Neutrophil (primary cell): ENCODE results near the gene NECAP2.

Experiments used
- H3K27ac ChIP-seq: fragments of 200-600 bp; sonication (generic); 2 replicates; pipeline ENCODE4 v1.5.1; 2016; ENCODE audit warnings: mild to moderate bottlenecking, moderate library complexity
- H3K27me3 ChIP-seq: fragments of 200-600 bp; sonication (generic); 2 replicates; pipeline ENCODE4 v1.6.0; 2016; ENCODE audit warnings: mild to moderate bottlenecking
- H3K36me3 ChIP-seq: fragments of 200-600 bp; sonication (generic); 2 replicates; pipeline ENCODE4 v1.5.1; 2017
- H3K4me1 ChIP-seq, 2 experiments: fragments of 200-600 bp in 1 of 2; sonication (generic) in 1 of 2; 1 replicate in 1 of 2; 2 replicates in 1 of 2; pipeline versions ENCODE4 v1.5.1 to v1.6.1; 2013 to 2016; ENCODE audit warnings: low read depth in 1 of 2, low read length in 1 of 2, mild to moderate bottlenecking in 1 of 2, moderate library complexity in 1 of 2; ENCODE audit not compliant: control insufficient read depth in 1 of 2, insufficient read depth in 1 of 2
- H3K4me3 ChIP-seq, 2 experiments: fragments of 200-600 bp in 1 of 2; sonication (generic) in 1 of 2; 1 replicate in 1 of 2; 2 replicates in 1 of 2; pipeline ENCODE4 v1.5.1; 2013 to 2016; ENCODE audit warnings: low read depth in 1 of 2, low read length in 1 of 2, mild to moderate bottlenecking in 1 of 2, moderate library complexity in 1 of 2
- H3K9me3 ChIP-seq: fragments of 200-600 bp; sonication (generic); 2 replicates; pipeline ENCODE4 v1.5.1; 2016
- TF ChIP-seq, protein P1 (sequence below): fragments of 200-600 bp; sonication (generic); IDR thresholded peaks from 2 replicates; pipeline ENCODE4 v1.5.1; 2016; ENCODE audit warnings: antibody characterized with exemption

The NECAP2 gene

DNA sequence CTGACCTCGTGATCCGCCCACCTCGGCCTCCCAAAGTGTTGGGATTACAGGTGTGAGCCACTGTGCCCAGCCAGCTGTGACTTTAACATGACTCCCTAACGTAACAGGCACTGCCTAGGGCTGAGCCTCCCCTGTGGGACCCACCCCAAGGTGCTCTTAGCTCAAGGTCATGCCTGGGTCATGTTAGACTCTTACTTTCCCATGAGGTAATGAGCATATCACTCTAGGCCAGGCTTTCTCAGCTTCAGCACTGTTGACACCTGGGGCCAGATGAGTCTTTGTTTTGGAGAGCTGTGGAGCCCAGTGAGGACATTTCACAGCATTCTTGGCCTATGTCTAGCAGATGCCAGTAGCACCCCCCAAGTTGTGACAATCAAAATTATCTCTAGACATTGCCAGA is 4.5 kb downstream of the NECAP2 start:
- Histone ChIP-seq H3K36me3 (peaks cover 71% of the 10 kb centered on the region), H3K27me3 (no peaks in the 10 kb centered on the region), H3K4me3 (no peak overlapping the region), H3K9me3 (no peaks in the 10 kb centered on the region), H3K4me1 (peaks cover 12 to 17% of the 10 kb centered on the region in 2 experiments), H3K27ac (no peak overlapping the region)
- TF ChIP-seq, protein P1, sequence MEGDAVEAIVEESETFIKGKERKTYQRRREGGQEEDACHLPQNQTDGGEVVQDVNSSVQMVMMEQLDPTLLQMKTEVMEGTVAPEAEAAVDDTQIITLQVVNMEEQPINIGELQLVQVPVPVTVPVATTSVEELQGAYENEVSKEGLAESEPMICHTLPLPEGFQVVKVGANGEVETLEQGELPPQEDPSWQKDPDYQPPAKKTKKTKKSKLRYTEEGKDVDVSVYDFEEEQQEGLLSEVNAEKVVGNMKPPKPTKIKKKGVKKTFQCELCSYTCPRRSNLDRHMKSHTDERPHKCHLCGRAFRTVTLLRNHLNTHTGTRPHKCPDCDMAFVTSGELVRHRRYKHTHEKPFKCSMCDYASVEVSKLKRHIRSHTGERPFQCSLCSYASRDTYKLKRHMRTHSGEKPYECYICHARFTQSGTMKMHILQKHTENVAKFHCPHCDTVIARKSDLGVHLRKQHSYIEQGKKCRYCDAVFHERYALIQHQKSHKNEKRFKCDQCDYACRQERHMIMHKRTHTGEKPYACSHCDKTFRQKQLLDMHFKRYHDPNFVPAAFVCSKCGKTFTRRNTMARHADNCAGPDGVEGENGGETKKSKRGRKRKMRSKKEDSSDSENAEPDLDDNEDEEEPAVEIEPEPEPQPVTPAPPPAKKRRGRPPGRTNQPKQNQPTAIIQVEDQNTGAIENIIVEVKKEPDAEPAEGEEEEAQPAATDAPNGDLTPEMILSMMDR = no peak

DNA sequence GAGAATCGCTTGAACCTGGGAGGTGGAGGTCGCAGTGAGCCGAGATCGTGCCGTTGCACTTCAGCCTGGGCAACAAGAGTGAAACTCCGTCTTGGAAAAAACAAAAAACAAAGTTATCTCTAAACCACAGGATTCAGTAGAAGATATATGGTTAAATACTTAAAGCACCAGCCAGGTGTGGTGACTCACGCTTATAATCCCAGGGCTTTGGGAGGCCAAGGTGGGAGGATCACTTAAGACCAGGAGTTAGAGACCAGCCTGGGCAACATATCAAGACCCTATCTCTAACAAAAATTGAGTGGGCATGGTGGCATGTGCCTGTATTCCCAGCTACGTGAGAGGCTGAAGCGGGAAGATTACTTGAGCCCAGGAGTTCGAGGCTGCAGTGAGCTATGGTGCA is 5.6 kb downstream of the NECAP2 start:
- Histone ChIP-seq H3K27me3 (no peaks in the 10 kb centered on the region), H3K4me3 (no peak overlapping the region), H3K36me3 (peaks cover 82% of the 10 kb centered on the region), H3K9me3 (no peaks in the 10 kb centered on the region), H3K4me1 (peaks cover 6 to 8% of the 10 kb centered on the region in 2 experiments), H3K27ac (no peak overlapping the region)
- TF ChIP-seq, protein P1 = no peak

DNA sequence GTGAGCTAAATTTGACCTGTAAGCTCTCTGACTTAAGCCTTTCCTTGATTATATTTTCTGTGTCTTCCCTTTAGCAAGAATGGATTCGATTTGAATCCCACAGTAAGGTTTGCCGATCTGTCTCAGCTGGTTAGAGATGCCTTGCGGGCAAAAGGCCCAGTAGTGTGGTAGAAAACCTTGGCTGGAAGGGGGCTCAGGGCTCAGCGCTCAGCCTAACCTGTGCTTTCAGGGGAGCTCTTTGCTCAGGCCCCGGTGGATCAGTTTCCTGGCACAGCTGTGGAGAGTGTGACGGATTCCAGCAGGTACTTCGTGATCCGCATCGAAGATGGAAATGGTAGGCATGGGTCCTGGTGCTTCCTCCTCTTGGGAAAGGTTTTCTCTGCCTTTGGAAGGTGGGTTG is 7.1 kb downstream of the NECAP2 start:
- H3K36me3 ChIP-seq = peaks cover 97% of the 10 kb centered on the region

DNA sequence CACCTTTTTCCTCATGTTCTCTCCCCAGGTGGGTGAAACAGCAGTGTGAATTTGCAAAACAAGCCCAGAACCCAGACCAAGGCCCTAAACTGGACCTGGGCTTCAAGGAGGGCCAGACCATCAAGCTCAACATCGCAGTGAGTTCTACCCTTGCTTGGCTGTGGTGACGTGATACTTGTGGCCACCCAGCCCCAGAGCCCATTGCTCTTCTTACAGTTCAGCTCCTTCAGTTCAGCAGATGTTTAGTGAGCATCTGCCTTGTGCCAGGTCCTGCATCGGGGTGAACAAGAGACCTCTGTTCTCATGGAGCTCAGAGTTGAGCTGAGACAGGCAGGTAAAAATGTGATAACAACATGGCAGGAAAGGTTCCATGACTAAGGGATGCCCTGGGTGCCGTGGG is 8.5 kb downstream of the NECAP2 start:
- Histone ChIP-seq H3K4me1 (no peaks in the 10 kb centered on the region), H3K9me3 (no peaks in the 10 kb centered on the region), H3K27ac (no peak overlapping the region), H3K4me3 (no peak overlapping the region), H3K36me3 (peaks cover 100% of the 10 kb centered on the region), H3K27me3 (no peaks in the 10 kb centered on the region)
- TF ChIP-seq, protein P1 = no peak

More for the DNA sequence above, 7.1 kb downstream of the NECAP2 start:
- H3K4me3 ChIP-seq = no peak overlapping the region
- H3K27me3 ChIP-seq = no peaks in the 10 kb centered on the region
- H3K4me1 ChIP-seq = no peaks in the 10 kb centered on the region
- TF ChIP-seq, protein P1 = no peak
- no peak overlapping the region for H3K27ac ChIP-seq
- H3K9me3 ChIP-seq = no peaks in the 10 kb centered on the region

DNA sequence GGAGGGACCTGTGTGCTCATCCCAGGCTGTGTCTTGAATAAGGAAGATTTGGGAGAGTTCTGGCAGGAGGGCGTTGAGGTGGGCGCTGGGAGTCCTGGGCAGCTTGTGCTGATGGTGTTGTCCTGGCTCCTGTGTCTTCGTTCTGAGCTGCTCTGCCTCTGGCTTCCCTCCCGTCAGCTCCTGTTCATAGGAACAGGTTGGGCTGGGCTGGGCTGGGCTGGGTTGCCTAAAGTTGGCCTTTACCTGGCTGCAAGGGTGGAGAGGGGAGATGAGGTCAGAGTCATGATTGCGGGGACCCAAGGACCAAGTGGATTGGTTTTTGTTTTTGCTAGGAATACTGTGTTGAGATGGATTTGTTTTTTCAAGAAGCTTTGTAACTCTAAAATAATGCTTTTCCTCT is 9.1 kb downstream of the NECAP2 start:
- H3K27ac ChIP-seq = no peak overlapping the region

More for the DNA sequence above, 9.1 kb downstream of the NECAP2 start:
- H3K36me3 ChIP-seq = peaks cover 100% of the 10 kb centered on the region
- no peaks in the 10 kb centered on the region for H3K27me3 ChIP-seq
- TF ChIP-seq, protein P1 = no peak
- no peaks in the 10 kb centered on the region for H3K9me3 ChIP-seq
- no peak overlapping the region for H3K4me3 ChIP-seq
- no peaks in the 10 kb centered on the region for H3K4me1 ChIP-seq
